Neural cell (in vitro differentiated cells): Measurements from ENCODE around the gene PSG6. TPM values are rescaled to one million over a fixed set of nuclear protein-coding genes. Genes with fewer than 3 reads are reported as not detected.
"Not testable (repeated sequence)": the region's sequence is repeated elsewhere in the genome, so short reads cannot be mapped to it uniquely, and the experiment has no call there.

ENCODE experiments used
- H2AFZ ChIP-seq: fragments of 200-600, 300-800 bp; sonication (generic), shearing (Covaris generic); 2 replicates; pipeline ENCODE4 v1.6.0; 2014; ENCODE audit warnings: low read depth, mild to moderate bottlenecking, antibody characterized with exemption, low read length, moderate library complexity
- H3F3A ChIP-seq: fragments of 200-600 bp; shearing (Covaris generic); 2 replicates; pipeline ENCODE4 v1.6.1; 2016; ENCODE audit warnings: mild to moderate bottlenecking, moderate library complexity, mixed read lengths, antibody characterized with exemption, low read length; ENCODE audit not compliant: insufficient read depth, poor library complexity, severe bottlenecking
- H3K27ac ChIP-seq: fragments of 200-600, 300-800 bp; sonication (generic), shearing (Covaris generic); 2 replicates; pipeline ENCODE4 v1.5.1; 2014; ENCODE audit warnings: mild to moderate bottlenecking, low read length, moderate library complexity
- H3K27me3 ChIP-seq: fragments of 300-800, 200-600 bp; sonication (generic), shearing (Covaris generic); 2 replicates; pipeline ENCODE4 v1.6.0; 2014; ENCODE audit warnings: mild to moderate bottlenecking, low read depth, low read length, moderate library complexity; ENCODE audit not compliant: insufficient read depth
- H3K36me3 ChIP-seq: fragments of 300-800, 200-600 bp; sonication (generic), shearing (Covaris generic); 2 replicates; pipeline ENCODE4 v1.5.1; 2014; ENCODE audit warnings: mild to moderate bottlenecking, antibody characterized with exemption, low read length, moderate library complexity; ENCODE audit not compliant: insufficient read depth
- H3K4me2 ChIP-seq: fragments of 300-800, 200-600 bp; sonication (generic), shearing (Covaris generic); 2 replicates; pipeline ENCODE4 v1.6.0; 2014; ENCODE audit warnings: mild to moderate bottlenecking, low read length
- H3K4me3 ChIP-seq: fragments of 300-800, 200-600 bp; sonication (generic), shearing (Covaris generic); 2 replicates; pipeline ENCODE4 v1.5.1; 2014; ENCODE audit warnings: mild to moderate bottlenecking, low read length, moderate library complexity
- H3K79me2 ChIP-seq: fragments of 200-600 bp; shearing (Covaris generic); replicated peaks from 2 replicates; pipeline ENCODE4 v1.6.0; 2014; ENCODE audit warnings: mild to moderate bottlenecking, low read length, moderate library complexity; ENCODE audit not compliant: insufficient read depth
- H3K9ac ChIP-seq: fragments of 300-800, 200-600 bp; sonication (generic), shearing (Covaris generic); 2 replicates; pipeline ENCODE4 v1.6.1; 2016; ENCODE audit warnings: mild to moderate bottlenecking, low read length, mixed read lengths
- H3K9me2 ChIP-seq: fragments of 200-600 bp; shearing (Covaris generic); 2 replicates; pipeline ENCODE4 v1.6.1; 2016; ENCODE audit warnings: mild to moderate bottlenecking, low read length, mixed read lengths; ENCODE audit not compliant: insufficient read depth
- H3K9me3 ChIP-seq: fragments of 200-600, 300-800 bp; sonication (generic), shearing (Covaris generic); 2 replicates; pipeline ENCODE4 v1.6.1; 2016; ENCODE audit warnings: mild to moderate bottlenecking, mixed run types, low read length, moderate library complexity, mixed read lengths
- H4K20me1 ChIP-seq: fragments of 200-600 bp; shearing (Covaris generic); 2 replicates; pipeline ENCODE4 v1.6.1; 2016; ENCODE audit warnings: mild to moderate bottlenecking, mixed run types; ENCODE audit not compliant: insufficient read depth
- polyA plus RNA-seq: library from polyadenylated mRNA; depleted of rRNA; stranded (reverse); fragments of >200 nt; gene quantifications from 2 replicates; pipeline ENCODE4 v1.2.3, GENCODE V29; 2014

PSG6 gene
- polyA plus RNA-seq, 1 donor from 2014 or later = not detected

GRCh38 chr19:42906162-42906561, 11.5 kb downstream of the PSG6 start:
- H3K9me2 ChIP-seq, H3K36me3 ChIP-seq, H3K4me3 ChIP-seq, H3K4me2 ChIP-seq, H4K20me1 ChIP-seq, H3K27ac ChIP-seq, H3K9me3 ChIP-seq, H2AFZ ChIP-seq, H3K9ac ChIP-seq, H3K27me3 ChIP-seq, H3K79me2 ChIP-seq, H3F3A ChIP-seq: not testable (repeated sequence)

GRCh38 chr19:42900561-42900960, 17.1 kb downstream of the PSG6 start:
- not testable (repeated sequence) for H3F3A ChIP-seq, H3K9me2 ChIP-seq, H3K9me3 ChIP-seq, H3K36me3 ChIP-seq, H3K27ac ChIP-seq, H3K27me3 ChIP-seq, H2AFZ ChIP-seq, H3K4me2 ChIP-seq, H3K4me3 ChIP-seq, H3K79me2 ChIP-seq, H4K20me1 ChIP-seq, H3K9ac ChIP-seq

GRCh38 chr19:42899674-42900073, 18.0 kb downstream of the PSG6 start:
- H3K9me3 ChIP-seq, H3K27ac ChIP-seq: not testable (repeated sequence)

GRCh38 chr19:42899110-42899509, 18.6 kb downstream of the PSG6 start:
- not testable (repeated sequence) for H2AFZ ChIP-seq, H3K27ac ChIP-seq, H3K9me2 ChIP-seq, H4K20me1 ChIP-seq, H3K9ac ChIP-seq, H3K27me3 ChIP-seq, H3K79me2 ChIP-seq, H3K36me3 ChIP-seq, H3K4me2 ChIP-seq, H3K9me3 ChIP-seq, H3K4me3 ChIP-seq, H3F3A ChIP-seq

More at GRCh38 chr19:42899674-42900073, 18.0 kb downstream of the PSG6 start:
- not testable (repeated sequence) for H2AFZ ChIP-seq, H3K4me2 ChIP-seq, H3K27me3 ChIP-seq, H3K36me3 ChIP-seq, H3F3A ChIP-seq, H3K9ac ChIP-seq, H3K9me2 ChIP-seq, H3K79me2 ChIP-seq, H4K20me1 ChIP-seq, H3K4me3 ChIP-seq

GRCh38 chr19:42898656-42899055, 19.0 kb downstream of the PSG6 start:
- H3K4me2 ChIP-seq, H3F3A ChIP-seq, H3K79me2 ChIP-seq, H3K27me3 ChIP-seq, H3K36me3 ChIP-seq, H3K27ac ChIP-seq, H3K4me3 ChIP-seq, H3K9me3 ChIP-seq, H2AFZ ChIP-seq, H3K9ac ChIP-seq, H4K20me1 ChIP-seq, H3K9me2 ChIP-seq: not testable (repeated sequence)

GRCh38 chr19:42897729-42898128, 20.0 kb downstream of the PSG6 start:
- not testable (repeated sequence) for H3K9ac ChIP-seq, H3F3A ChIP-seq, H3K4me2 ChIP-seq, H3K27me3 ChIP-seq, H2AFZ ChIP-seq, H3K4me3 ChIP-seq, H3K27ac ChIP-seq, H3K36me3 ChIP-seq, H4K20me1 ChIP-seq, H3K79me2 ChIP-seq, H3K9me3 ChIP-seq, H3K9me2 ChIP-seq

GRCh38 chr19:42890446-42890845, 27.2 kb downstream of the PSG6 start:
- H3K9ac ChIP-seq, H2AFZ ChIP-seq, H3F3A ChIP-seq, H3K36me3 ChIP-seq, H3K4me3 ChIP-seq, H3K9me2 ChIP-seq, H3K27ac ChIP-seq, H3K4me2 ChIP-seq, H3K9me3 ChIP-seq, H3K79me2 ChIP-seq, H3K27me3 ChIP-seq, H4K20me1 ChIP-seq: not testable (repeated sequence)

- H3F3A ChIP-seq, H4K20me1 ChIP-seq, H3K27ac ChIP-seq, H3K36me3 ChIP-seq, H3K79me2 ChIP-seq, H3K4me2 ChIP-seq, H3K4me3 ChIP-seq, H3K27me3 ChIP-seq, H2AFZ ChIP-seq, H3K9me2 ChIP-seq, H3K9ac ChIP-seq, H3K9me3 ChIP-seq: not testable (repeated sequence)
These were observed 29.7 kb downstream of the PSG6 start for GRCh38 chr19:42887876-42888445.
